ENCODE measurements around the gene ZNF710.

DNA sequence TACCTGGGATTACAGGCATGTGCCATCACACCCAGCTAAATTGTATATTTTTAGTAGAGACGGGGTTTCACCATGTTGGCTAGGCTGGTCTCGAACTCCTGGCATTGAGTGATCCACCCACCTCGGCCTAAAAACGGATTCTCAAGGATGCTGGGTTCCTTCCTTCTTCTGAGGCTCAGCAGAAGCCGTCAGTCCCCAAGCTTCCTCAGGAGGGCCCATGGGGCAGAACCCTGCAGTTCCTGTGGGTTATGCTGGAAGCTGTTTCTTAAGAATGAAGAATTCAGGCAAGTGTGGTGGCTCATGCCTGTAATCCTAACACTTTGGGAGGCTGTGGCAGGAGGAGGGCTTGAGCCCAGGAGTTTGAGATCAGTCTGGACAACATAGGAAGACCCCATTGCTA, 29.0 kb upstream of the ZNF710 start:
- TF ChIP-seq, protein P1, sequence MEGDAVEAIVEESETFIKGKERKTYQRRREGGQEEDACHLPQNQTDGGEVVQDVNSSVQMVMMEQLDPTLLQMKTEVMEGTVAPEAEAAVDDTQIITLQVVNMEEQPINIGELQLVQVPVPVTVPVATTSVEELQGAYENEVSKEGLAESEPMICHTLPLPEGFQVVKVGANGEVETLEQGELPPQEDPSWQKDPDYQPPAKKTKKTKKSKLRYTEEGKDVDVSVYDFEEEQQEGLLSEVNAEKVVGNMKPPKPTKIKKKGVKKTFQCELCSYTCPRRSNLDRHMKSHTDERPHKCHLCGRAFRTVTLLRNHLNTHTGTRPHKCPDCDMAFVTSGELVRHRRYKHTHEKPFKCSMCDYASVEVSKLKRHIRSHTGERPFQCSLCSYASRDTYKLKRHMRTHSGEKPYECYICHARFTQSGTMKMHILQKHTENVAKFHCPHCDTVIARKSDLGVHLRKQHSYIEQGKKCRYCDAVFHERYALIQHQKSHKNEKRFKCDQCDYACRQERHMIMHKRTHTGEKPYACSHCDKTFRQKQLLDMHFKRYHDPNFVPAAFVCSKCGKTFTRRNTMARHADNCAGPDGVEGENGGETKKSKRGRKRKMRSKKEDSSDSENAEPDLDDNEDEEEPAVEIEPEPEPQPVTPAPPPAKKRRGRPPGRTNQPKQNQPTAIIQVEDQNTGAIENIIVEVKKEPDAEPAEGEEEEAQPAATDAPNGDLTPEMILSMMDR (IDR thresholded peaks at IDR 0.05), result no peak
- TF ChIP-seq EP300 (IDR thresholded peaks at IDR 0.05), result no peak
- TF ChIP-seq POLR2A (IDR thresholded peaks at IDR 0.05), result no peak
- TF ChIP-seq POLR2AphosphoS5 (IDR thresholded peaks at IDR 0.05), result no peak
